NCI-H2196 (cell line): Measurements from ENCODE around the gene RNASE12.
"Not testable (repeated sequence)": the region's sequence is repeated elsewhere in the genome, so short reads cannot be mapped to it uniquely, and the experiment has no call there.

Experiments
- DNase-seq: peaks from one replicate; lab custom pipeline; 2025; ENCODE audit not compliant: unreplicated experiment; lab: John Stamatoyannopoulos, UW

The RNASE12 gene

GRCh38 chr14:20591235-20591634 is at the start of gene RNASE12:
RNASE12 (minus strand) TSS chr14:20591376; CDS start chr14:20590723, 653 bp downstream.
- no peak for DNase-seq

GRCh38 chr14:20632831-20633691 is 41.9 kb upstream of the RNASE12 start:
- DNase-seq: no peak

GRCh38 chr14:20632448-20632830 is 41.3 kb upstream of the RNASE12 start:
- DNase-seq: no peak

GRCh38 chr14:20631880-20632389 is 40.8 kb upstream of the RNASE12 start:
- DNase-seq: no peak

GRCh38 chr14:20631023-20631879 is 40.1 kb upstream of the RNASE12 start:
- DNase-seq: no peak

GRCh38 chr14:20630340-20631022 is 39.3 kb upstream of the RNASE12 start:
- no peak for DNase-seq

- DNase-seq: no peak
Observed at GRCh38 chr14:20628063-20628854, 37.1 kb upstream of the RNASE12 start.

GRCh38 chr14:20627346-20628027 is 36.3 kb upstream of the RNASE12 start:
- DNase-seq: no peak

GRCh38 chr14:20626274-20626673 is 35.1 kb upstream of the RNASE12 start:
- DNase-seq: no peak

- DNase-seq: no peak
Observed at GRCh38 chr14:20624495-20625070, 33.4 kb upstream of the RNASE12 start.

- DNase-seq: no peak
Observed at GRCh38 chr14:20623798-20624197, 32.6 kb upstream of the RNASE12 start.

- DNase-seq: no peak
Observed at GRCh38 chr14:20622816-20623291, 31.7 kb upstream of the RNASE12 start.

GRCh38 chr14:20620798-20621478 is 29.8 kb upstream of the RNASE12 start:
- no peak for DNase-seq

GRCh38 chr14:20619688-20620087 is 28.5 kb upstream of the RNASE12 start:
- DNase-seq: not testable (repeated sequence)

GRCh38 chr14:20618271-20618749 is 27.1 kb upstream of the RNASE12 start:
- DNase-seq: no peak

- DNase-seq: no peak
Observed at GRCh38 chr14:20617138-20618003, 26.2 kb upstream of the RNASE12 start.

- DNase-seq: no peak
Observed at GRCh38 chr14:20615996-20616395, 24.8 kb upstream of the RNASE12 start.
